ENCODE results near the gene UBASH3B. TPM values are rescaled to one million over a fixed set of nuclear protein-coding genes. Genes with fewer than 3 reads are reported as not detected.

The UBASH3B gene
- total and polyA plus RNA-seq, 2 of the 13 experiments (the other 11 are each of a cell fraction or from before 2014, with no cell fraction given): 4.4 to 7.6 TPM

- TF ChIP-seq HNF1B (CRISPR knock-in tag; IDR thresholded peaks at IDR 0.05) (0 out of 2 replicates have a peak, but pooled peaks have one; percentile 33), RARA (CRISPR knock-in tag; IDR thresholded peaks at IDR 0.05) (no peak), SAP130 (CRISPR knock-in tag; IDR thresholded peaks at IDR 0.05; ENCODE audit: low read depth) (peak; percentile 6; the same call in 1 of the 2 replicates), CCAR2 (optimal IDR thresholded peaks at IDR 0.05; ENCODE audit: low read depth, low read length) (no peak)
Observed at GRCh38 chr11:122656631-122657101, 1.1 kb downstream of the UBASH3B start (continued).

GRCh38 chr11:122659676-122660554 is 4.4 kb downstream of the UBASH3B start:
- H3K79me2 ChIP-seq (ENCODE audit: insufficient read depth, low read length): peaks cover 11% of the 10 kb centered on the region
- ATAC-seq (no peak), FAIRE-seq (no peak), DNase-seq (ENCODE audit: low spot score) (no peak)
- no TSS peak for BruUV-seq (replicated peaks)
- ChIA-PET CTCF (ENCODE audit: low intra/inter-chr PET ratio, low total read pairs) (no interaction called here), POLR2A (no interaction called here)
- peaks cover 0 to 4% of the 10 kb centered on the region in 2 experiments; a peak in 1 of 5 replicates for H3K27me3 ChIP-seq (ENCODE audit: control insufficient read depth in 1 of 2, insufficient read depth in 2 of 2, low read length in 2 of 2)
- no peak overlapping the region for H3K9ac ChIP-seq (ENCODE audit: insufficient read depth, low read depth, low read length)
- H3K36me3 ChIP-seq (replicated peaks in 1 of 2; ENCODE audit: control insufficient read depth in 1 of 2, insufficient read depth in 2 of 2, low read length in 2 of 2): no peaks in the 10 kb centered on the region
- no peak overlapping the region for H3K4me2 ChIP-seq (ENCODE audit: low read depth, low read length)
- H4K20me1 ChIP-seq (ENCODE audit: insufficient read depth, low read length): no peaks in the 10 kb centered on the region
- H3K4me3 ChIP-seq (replicated peaks in 1 of 3; ENCODE audit: insufficient read depth in 1 of 3, low read depth in 2 of 3, low read length in 3 of 3): no peak overlapping the region
- TF ChIP-seq ZBTB33 (CRISPR knock-in tag; IDR thresholded peaks at IDR 0.05) (0 out of 2 replicates have a peak, but pooled peaks have one; percentile 17), RBM22 (optimal IDR thresholded peaks at IDR 0.05; ENCODE audit: low read length) (no peak)
- in situ Hi-C loops (cut with HindIII; ENCODE audit: extremely low pct_ligation_motif_present, low pct_unique_long_range_greater_than_20kb): no loop called here
- no peak overlapping the region for H2AFZ ChIP-seq (ENCODE audit: low read length)
- WGBS (ENCODE audit: low lambda C conversion rate): 91% methylated on average over 10 of the region's 11 CpGs
- intact Hi-C loops (cut with micrococcal nuclease; ENCODE audit: unreplicated experiment): no loop called here
- H3K27ac ChIP-seq (ENCODE audit: extremely low read length, insufficient read depth, low read length): no peak overlapping the region
- no peaks in the 10 kb centered on the region for H3K9me3 ChIP-seq (ENCODE audit: low read length)
- H3K4me1 ChIP-seq (ENCODE audit: insufficient read depth, low read length): peaks cover 35% of the 10 kb centered on the region

Data from HepG2 (cell line).